RWPE1 (cell line): Measurements from ENCODE around the gene ERFE.

Experiments
- CTCF ChIA-PET: fragments of 350-600 bp; sonication (Branson Sonifier 250); formaldehyde crosslinking; extraction: SDS; loops from one replicate; lab custom pipeline; 2021; lab: Yijun Ruan, JAX
- POLR2A ChIA-PET: fragments of 400-600 bp; formaldehyde crosslinking; extraction: SDS; loops from one replicate; lab custom pipeline; 2020; ENCODE audit warnings: antibody characterized with exemption; ENCODE audit not compliant: low non-redundant PET; lab: Yijun Ruan, JAX
- DNase-seq: peaks from one replicate; pipeline ENCODE4 v3.0.0; 2012; ENCODE audit warnings: low spot score
- H3K27ac ChIP-seq: fragments of 450-650 bp; 2 replicates; pipeline ENCODE4 v1.5.1; 2017
- TF ChIP-seq, protein P1 (sequence below): fragments of 450-650 bp; conservative IDR thresholded peaks from 2 replicates; pipeline ENCODE4 v1.5.1; 2017; ENCODE audit warnings: low read depth, mild to moderate bottlenecking

Gene ERFE

DNA sequence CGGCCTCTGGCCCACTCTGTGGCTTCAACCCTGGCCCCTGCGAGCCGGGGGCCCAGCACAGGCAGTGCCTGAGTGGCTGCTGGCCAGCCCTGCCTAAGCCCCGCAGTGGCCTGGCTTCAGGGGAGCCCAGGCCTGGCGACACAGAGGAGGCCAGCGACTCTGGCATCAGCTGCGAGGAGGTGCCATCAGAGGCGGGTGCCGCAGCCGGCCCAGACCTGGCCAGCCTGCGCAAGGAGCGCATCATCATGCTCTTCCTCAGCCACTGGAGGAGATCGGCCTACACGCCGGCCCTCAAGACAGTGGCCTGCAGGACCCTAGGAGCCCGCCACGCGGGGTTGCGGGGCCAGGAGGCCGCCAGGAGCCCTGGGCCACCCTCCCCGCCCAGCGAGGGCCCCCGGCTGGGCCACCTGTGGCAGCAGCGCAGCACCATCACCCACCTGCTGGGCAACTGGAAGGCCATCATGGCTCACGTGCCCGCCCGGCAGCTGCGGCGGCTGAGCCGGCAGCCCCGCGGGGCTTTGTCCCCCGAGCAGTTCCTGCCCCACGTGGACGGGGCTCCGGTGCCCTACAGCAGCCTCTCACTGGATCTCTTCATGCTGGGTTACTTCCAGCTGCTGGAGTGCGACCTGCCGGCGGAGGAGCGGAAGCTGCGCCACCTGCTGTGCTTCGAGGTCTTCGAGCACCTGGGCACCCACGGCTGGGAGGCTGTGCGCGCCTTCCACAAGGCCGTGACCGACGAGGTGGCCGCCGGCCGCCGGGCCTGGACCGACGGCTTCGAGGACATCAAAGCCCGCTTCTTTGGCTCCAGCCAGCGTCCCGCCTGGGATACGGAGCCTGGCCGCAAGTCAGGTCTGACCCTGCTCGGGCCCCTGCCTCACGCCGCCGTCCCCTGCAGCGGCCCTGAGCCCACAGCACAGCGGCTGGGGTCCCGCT, 27.8 kb upstream of the ERFE start:
- TF ChIP-seq, protein P1, sequence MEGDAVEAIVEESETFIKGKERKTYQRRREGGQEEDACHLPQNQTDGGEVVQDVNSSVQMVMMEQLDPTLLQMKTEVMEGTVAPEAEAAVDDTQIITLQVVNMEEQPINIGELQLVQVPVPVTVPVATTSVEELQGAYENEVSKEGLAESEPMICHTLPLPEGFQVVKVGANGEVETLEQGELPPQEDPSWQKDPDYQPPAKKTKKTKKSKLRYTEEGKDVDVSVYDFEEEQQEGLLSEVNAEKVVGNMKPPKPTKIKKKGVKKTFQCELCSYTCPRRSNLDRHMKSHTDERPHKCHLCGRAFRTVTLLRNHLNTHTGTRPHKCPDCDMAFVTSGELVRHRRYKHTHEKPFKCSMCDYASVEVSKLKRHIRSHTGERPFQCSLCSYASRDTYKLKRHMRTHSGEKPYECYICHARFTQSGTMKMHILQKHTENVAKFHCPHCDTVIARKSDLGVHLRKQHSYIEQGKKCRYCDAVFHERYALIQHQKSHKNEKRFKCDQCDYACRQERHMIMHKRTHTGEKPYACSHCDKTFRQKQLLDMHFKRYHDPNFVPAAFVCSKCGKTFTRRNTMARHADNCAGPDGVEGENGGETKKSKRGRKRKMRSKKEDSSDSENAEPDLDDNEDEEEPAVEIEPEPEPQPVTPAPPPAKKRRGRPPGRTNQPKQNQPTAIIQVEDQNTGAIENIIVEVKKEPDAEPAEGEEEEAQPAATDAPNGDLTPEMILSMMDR, result no peak
- POLR2A ChIA-PET, result no interaction called here
- CTCF ChIA-PET, result interaction anchor here (1.1 kb wide), 1 partner anchor 11 kb away, joined by 3 read pairs; no protein-coding TSS in a partner anchor
- DNase-seq, result no peak
- H3K27ac ChIP-seq, result no peak overlapping the region

DNA sequence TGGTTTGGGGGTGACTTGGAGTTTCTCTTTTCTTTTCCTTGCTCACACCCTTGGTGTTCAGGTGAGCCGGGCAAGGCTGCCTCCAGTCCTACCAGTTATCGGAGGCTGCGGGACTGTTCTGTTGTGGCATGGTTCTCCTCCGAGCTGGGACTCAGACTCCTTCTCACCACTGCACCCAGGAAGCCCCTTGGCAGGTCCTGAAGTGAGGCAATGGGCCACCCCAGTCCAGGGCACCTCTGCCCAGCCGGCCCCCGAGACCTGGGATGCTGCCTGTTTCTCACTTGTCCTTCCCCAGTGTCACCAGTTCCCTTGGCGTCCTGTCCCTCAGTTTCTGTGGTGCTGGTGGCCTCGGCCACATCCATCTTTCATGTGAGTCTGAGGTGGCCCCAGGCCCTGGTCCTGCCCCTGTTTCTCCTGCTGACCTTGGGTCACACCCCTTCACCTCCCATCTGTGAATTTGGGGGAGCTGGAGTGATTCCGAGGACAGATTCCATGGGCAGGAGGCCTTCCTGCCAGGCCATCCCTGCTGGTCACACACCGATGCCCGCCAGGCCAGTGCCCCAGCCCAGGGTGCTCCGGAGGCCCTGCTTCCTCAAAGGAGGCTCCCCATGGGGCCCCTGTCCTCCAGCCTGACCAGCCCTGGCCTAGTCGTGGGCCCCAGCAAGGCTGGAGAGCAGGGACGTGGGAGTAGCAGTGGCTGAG, 26.9 kb upstream of the ERFE start:
- CTCF ChIA-PET, result interaction anchor here (0.7 kb wide), 1 partner anchor 22 kb away, joined by 4 read pairs; no protein-coding TSS in a partner anchor
- TF ChIP-seq, protein P1, result no peak
- POLR2A ChIA-PET, result no interaction called here
- no peak for DNase-seq
- no peak overlapping the region for H3K27ac ChIP-seq

DNA sequence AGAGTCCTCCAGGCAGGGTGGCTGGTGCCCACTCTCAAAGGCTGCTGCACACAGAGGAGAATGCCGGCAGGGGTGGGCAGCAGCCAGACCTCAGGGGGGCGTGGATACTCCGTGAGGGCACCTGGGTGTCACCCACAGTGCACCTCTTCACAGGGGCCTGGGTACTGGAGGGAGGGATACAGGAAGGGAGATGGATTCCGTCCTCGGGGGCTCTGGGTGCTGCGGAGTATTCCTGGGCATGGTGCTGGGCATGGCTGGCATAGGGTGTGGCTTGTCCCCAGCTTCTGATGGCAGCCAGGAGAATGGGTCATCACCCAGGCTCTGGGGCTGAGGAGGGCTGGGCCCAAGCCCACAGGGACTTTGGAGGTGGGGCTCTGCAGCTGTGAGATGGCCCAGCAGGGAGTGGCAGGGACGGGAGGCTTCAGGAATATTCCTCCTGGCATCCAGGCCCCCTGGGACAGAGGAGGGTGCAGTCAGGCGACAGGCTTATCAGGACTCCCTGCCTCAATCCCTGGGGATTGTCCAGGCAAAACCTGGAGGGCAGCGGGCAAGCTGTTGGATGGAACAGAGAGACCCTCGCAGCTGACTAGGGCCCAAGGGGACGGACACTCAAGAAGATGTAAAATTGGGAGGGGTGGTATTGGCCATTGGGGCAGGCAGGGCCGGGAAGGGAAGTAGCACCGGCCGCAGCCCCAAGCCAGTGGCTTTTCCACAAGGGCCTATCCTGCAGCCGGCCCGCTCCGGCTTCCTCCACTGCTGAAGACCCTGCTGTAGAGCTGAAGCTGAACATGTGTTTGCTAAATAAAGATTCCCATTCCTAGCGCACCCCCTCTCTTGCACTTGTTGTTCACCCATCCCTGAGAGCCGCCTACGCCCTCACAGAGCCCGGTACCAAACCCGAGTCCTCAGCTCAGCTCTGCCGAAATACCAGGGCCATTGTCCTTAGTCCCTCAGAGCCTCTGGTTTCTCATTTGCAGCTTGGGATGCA, 26.0 kb upstream of the ERFE start:
- TF ChIP-seq, protein P1, result no peak
- ChIA-PET CTCF (interaction anchor here (0.7 kb wide), 1 partner anchor 21 kb away, joined by 4 read pairs; no protein-coding TSS in a partner anchor), POLR2A (no interaction called here)

DNA sequence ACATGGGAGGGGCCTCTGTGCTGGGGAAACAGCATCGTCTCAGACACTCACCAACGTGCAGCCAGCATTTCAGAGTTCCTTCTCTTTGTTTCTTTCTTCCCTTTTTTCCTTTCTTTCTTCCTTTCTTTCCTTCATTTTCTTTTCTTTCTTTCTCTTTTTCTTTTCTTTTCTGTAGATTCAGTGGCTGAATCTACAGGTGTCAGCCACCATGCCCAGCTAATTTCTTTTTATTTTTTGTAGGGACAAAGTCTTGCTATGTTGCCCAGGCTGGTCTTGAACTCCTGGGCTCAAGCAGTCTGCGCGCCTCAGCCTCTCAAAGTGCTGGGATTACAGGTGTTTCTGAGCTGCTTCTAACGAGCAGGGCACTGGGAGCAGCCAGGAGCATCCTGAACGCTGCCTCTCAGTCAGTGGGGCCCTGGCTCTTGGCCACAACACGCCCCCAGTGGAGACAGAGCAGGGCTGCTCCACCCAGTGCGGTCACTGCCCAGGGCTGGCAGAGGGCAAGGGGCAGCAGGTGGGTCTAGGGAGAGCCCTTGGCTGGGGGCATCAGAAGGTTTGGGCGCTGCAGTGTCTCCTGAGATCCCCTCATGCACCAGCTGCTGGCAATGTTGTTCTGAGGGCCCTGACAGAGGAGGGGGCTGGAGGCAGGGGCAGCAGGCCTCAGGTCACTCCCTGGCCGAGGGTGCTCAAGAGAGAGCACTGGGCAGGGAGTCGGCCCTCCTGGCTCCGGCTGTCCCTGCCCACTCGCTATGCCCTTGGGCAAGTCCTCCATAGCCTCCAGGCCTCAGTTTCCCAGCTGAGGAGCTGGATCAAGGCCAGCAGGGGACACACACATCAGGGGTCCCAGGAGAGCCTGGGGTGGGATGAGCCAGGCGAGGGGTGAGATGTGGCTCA, 25.0 kb upstream of the ERFE start:
- no peak overlapping the region for H3K27ac ChIP-seq
- no peak for DNase-seq
- ChIA-PET POLR2A (no interaction called here), CTCF (no interaction called here)
- TF ChIP-seq, protein P1, result no peak

More for the DNA sequence above, 26.0 kb upstream of the ERFE start:
- DNase-seq, result no peak
- no peak overlapping the region for H3K27ac ChIP-seq

DNA sequence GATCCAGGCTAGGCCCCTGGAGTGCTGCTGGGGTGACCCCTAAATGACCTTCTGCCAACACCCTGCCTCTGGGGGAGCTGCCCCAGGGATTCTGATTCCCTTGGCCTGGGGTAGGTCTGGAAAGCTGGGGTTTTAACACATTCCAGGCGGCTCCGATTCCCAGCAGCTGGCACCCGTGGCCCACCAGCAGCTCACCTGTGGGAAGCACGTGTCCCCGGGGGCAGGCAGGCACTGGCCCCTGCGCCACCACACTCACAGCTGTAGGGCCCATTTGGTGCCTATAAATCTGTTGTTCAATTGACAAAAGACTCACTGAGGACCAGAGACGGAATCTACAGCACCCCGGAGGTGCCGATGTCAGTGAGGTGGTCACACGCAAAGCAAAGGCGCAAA, 24.4 kb upstream of the ERFE start:
- no peak overlapping the region for H3K27ac ChIP-seq
- ChIA-PET POLR2A (no interaction called here), CTCF (interaction anchor here (1.6 kb wide), 1 partner anchor 14 kb away, joined by 3 read pairs; no protein-coding TSS in a partner anchor)
- no peak for DNase-seq
- TF ChIP-seq, protein P1, result no peak
